ENCODE data around the gene SLC66A2. TPM values are rescaled to one million over a fixed set of nuclear protein-coding genes. Genes with fewer than 3 reads are reported as not detected.

Gene SLC66A2
- total RNA-seq, 1 experiment from 2014 or later = 13.0 TPM

GRCh38 chr18:79890674-79891073, 60.8 kb downstream of the SLC66A2 start:
- no peak overlapping the region for H3K4me3 Mint-ChIP-seq
- H2BK20ac ChIP-seq (ENCODE audit: low read depth, low read length, poor library complexity, severe bottlenecking) = no peak overlapping the region
- H3K4me2 ChIP-seq (ENCODE audit: insufficient read depth, insufficient read length, low read length) = no peak overlapping the region
- no peaks in the 10 kb centered on the region for H3K79me1 ChIP-seq (ENCODE audit: insufficient read depth, low read depth, low read length, poor library complexity, severe bottlenecking)
- H2AK5ac ChIP-seq (ENCODE audit: insufficient read length, low read length) = no peak overlapping the region
- no peak overlapping the region for H3K27ac ChIP-seq (ENCODE audit: insufficient read length, low read depth, low read length)
- no peak overlapping the region for H3K27ac Mint-ChIP-seq
- H3K27me3 ChIP-seq (ENCODE audit: insufficient read depth, low read length) = no peaks in the 10 kb centered on the region
- H3K14ac ChIP-seq (ENCODE audit: insufficient read depth, low read length) = no peak overlapping the region
- no peaks in the 10 kb centered on the region for H3K23me2 ChIP-seq (ENCODE audit: insufficient read length, low read depth, low read length, poor library complexity, severe bottlenecking)
- no peak overlapping the region for H3T11ph ChIP-seq (ENCODE audit: low read length)
- H4K5ac ChIP-seq (ENCODE audit: insufficient read length, low read depth, low read length) = no peak overlapping the region
- no peaks in the 10 kb centered on the region for H4K20me1 ChIP-seq (ENCODE audit: control insufficient read depth, insufficient read depth, insufficient read length)
- peaks cover 34% of the 10 kb centered on the region for H3K27me3 Mint-ChIP-seq (ENCODE audit: low read depth)
- H2AFZ ChIP-seq (ENCODE audit: low read length) = no peak overlapping the region
- peaks cover 2 to 16% (median 7%) of the 10 kb centered on the region in 3 experiments; a peak in 5 of 7 replicates for H3K36me3 Mint-ChIP-seq (ENCODE audit: insufficient read depth in 1 of 3, low read depth in 3 of 3)
- H3K18ac ChIP-seq (ENCODE audit: insufficient read length, low read depth, low read length) = no peak overlapping the region
- no peak overlapping the region for H2BK15ac ChIP-seq (ENCODE audit: low read depth, low read length)
- H3K23ac ChIP-seq (ENCODE audit: insufficient read length, low read depth, low read length) = no peak overlapping the region
- TF ChIP-seq CTCF (conservative IDR thresholded peaks at IDR 0.05) = no peak
- peaks cover 31% of the 10 kb centered on the region for H3K9me3 ChIP-seq (ENCODE audit: control insufficient read depth, low read depth, low read length)
- no peak overlapping the region for H2BK12ac ChIP-seq (ENCODE audit: insufficient read length, low read depth, low read length)
- no peak overlapping the region for H2BK120ac ChIP-seq (ENCODE audit: low read depth, low read length, poor library complexity, severe bottlenecking)
- no CpG with 5 or more reads among the region's 5 CpGs for WGBS (ENCODE audit: extremely low coverage, insufficient read length, low lambda C conversion rate)
- no peaks in the 10 kb centered on the region for H3K79me2 ChIP-seq (ENCODE audit: insufficient read depth, low read length)
- no peaks in the 10 kb centered on the region for H3K4me1 Mint-ChIP-seq
- no peak overlapping the region for H3K4ac ChIP-seq (ENCODE audit: low read depth, low read length)
- H4K91ac ChIP-seq (ENCODE audit: insufficient read length, low read depth, low read length) = no peak overlapping the region
- no peak overlapping the region for H3K56ac ChIP-seq (ENCODE audit: insufficient read length, low read depth, low read length)
- peaks cover 68 to 80% of the 10 kb centered on the region in 2 experiments for H3K9me3 Mint-ChIP-seq
- no peak for DNase-seq
- no peak overlapping the region for H4K8ac ChIP-seq (replicated peaks; ENCODE audit: insufficient read length, low read depth, low read length)
- H3K4me1 ChIP-seq (ENCODE audit: insufficient read depth, low read length) = no peaks in the 10 kb centered on the region
- no peak overlapping the region for H2BK5ac ChIP-seq (ENCODE audit: insufficient read length, low read length)
- no peak overlapping the region for H3K9ac ChIP-seq (ENCODE audit: extremely low read depth, insufficient read length, low read length)
